Activated T-helper 2 cell treated with anti-CD3 and anti-CD28 coated beads, Interferon-gamma antibody, Interleukin-2, Interleukin-4, amounts not matched to agents 10 μg/mL and 5 μg/mL and 100 μg/mL, durations not matched to agents 14 hours and 24 hours and 36 hours (primary cell): ENCODE results near the gene MTMR12. TPM values are rescaled to one million over a fixed set of nuclear protein-coding genes. Genes with fewer than 3 reads are reported as not detected.
"Not testable (repeated sequence)": the region's sequence is repeated elsewhere in the genome, so short reads cannot be mapped to it uniquely, and the experiment has no call there.

Experiments
- DNase-seq: peaks from one replicate; pipeline ENCODE4 v3.0.0; 2021; ENCODE audit warnings: low spot score
- H3K27ac Mint-ChIP-seq: one replicate; pipeline ENCODE4 v1.8.0; 2021; ENCODE audit warnings: mixed read lengths
- H3K27me3 Mint-ChIP-seq: one replicate; pipeline ENCODE4 v1.8.0; 2021; ENCODE audit warnings: low read depth, mixed read lengths
- H3K36me3 Mint-ChIP-seq: one replicate; pipeline ENCODE4 v1.8.0; 2021; ENCODE audit warnings: low read depth, mixed read lengths
- H3K4me1 Mint-ChIP-seq: one replicate; pipeline ENCODE4 v1.8.0; 2021; ENCODE audit warnings: low read depth, mixed read lengths
- H3K4me3 Mint-ChIP-seq: one replicate; pipeline ENCODE4 v1.8.0; 2021; ENCODE audit warnings: low read depth, mild to moderate bottlenecking, moderate library complexity, mixed read lengths
- H3K9me3 Mint-ChIP-seq: one replicate; pipeline ENCODE4 v1.8.0; 2021; ENCODE audit warnings: mixed read lengths
- intact Hi-C: fragments of 100-400 bp; cut with micrococcal nuclease; formaldehyde crosslinking; loops from one replicate; pipeline ENCODE4 v1.15.1; 2023
- total RNA-seq: library from RNA; stranded (reverse); gene quantifications from 2 replicates; pipeline ENCODE4 v1.2.3, GENCODE V29; 2022

The MTMR12 gene
- total RNA-seq, 1 donor from 2014 or later: 23.5 TPM

- H3K36me3 Mint-ChIP-seq: peaks cover 21% of the 10 kb centered on the region
- no peaks in the 10 kb centered on the region for H3K9me3 Mint-ChIP-seq
- no peaks in the 10 kb centered on the region for H3K27me3 Mint-ChIP-seq
- no peak for DNase-seq
- no peak overlapping the region for H3K4me3 Mint-ChIP-seq
- intact Hi-C loops: no loop called here
- H3K27ac Mint-ChIP-seq: no peak overlapping the region
- H3K4me1 Mint-ChIP-seq: peaks cover 32% of the 10 kb centered on the region
These were observed 8.1 kb downstream of the MTMR12 start for GRCh38 chr5:32304622-32305021.

GRCh38 chr5:32303755-32304120, 9.0 kb downstream of the MTMR12 start:
- H3K36me3 Mint-ChIP-seq: peaks cover 12% of the 10 kb centered on the region
- H3K9me3 Mint-ChIP-seq: no peaks in the 10 kb centered on the region
- H3K4me1 Mint-ChIP-seq: peaks cover 26% of the 10 kb centered on the region
- DNase-seq: no peak
- intact Hi-C loops: no loop called here
- no peak overlapping the region for H3K4me3 Mint-ChIP-seq
- H3K27me3 Mint-ChIP-seq: no peaks in the 10 kb centered on the region
- peak overlapping the region; percentile 52 for H3K27ac Mint-ChIP-seq

GRCh38 chr5:32302835-32303754, 9.6 kb downstream of the MTMR12 start:
- Mint-ChIP-seq H3K36me3 (peaks cover 16% of the 10 kb centered on the region), H3K4me3 (no peak overlapping the region)

GRCh38 chr5:32301891-32302290, 10.8 kb downstream of the MTMR12 start:
- H3K9me3 Mint-ChIP-seq: no peaks in the 10 kb centered on the region
- no peak overlapping the region for H3K4me3 Mint-ChIP-seq
- H3K27me3 Mint-ChIP-seq: no peaks in the 10 kb centered on the region
- H3K4me1 Mint-ChIP-seq: peaks cover 41% of the 10 kb centered on the region
- intact Hi-C loops: no loop called here
- no peak overlapping the region for H3K27ac Mint-ChIP-seq
- no peak for DNase-seq
- peaks cover 20% of the 10 kb centered on the region for H3K36me3 Mint-ChIP-seq

More at GRCh38 chr5:32302835-32303754, 9.6 kb downstream of the MTMR12 start:
- Mint-ChIP-seq H3K9me3 (no peaks in the 10 kb centered on the region), H3K27me3 (no peaks in the 10 kb centered on the region), H3K4me1 (peaks cover 30% of the 10 kb centered on the region), H3K27ac (peak overlapping the region; percentile 52)
- no peak for DNase-seq
- intact Hi-C loops: no loop called here

GRCh38 chr5:32299059-32299677, 13.6 kb downstream of the MTMR12 start:
- Mint-ChIP-seq H3K9me3 (no peaks in the 10 kb centered on the region), H3K4me3 (no peak overlapping the region)
- DNase-seq: no peak

GRCh38 chr5:32298059-32298415, 14.7 kb downstream of the MTMR12 start:
- DNase-seq: no peak
- Mint-ChIP-seq H3K27me3 (no peaks in the 10 kb centered on the region), H3K36me3 (peaks cover 34% of the 10 kb centered on the region), H3K4me1 (peaks cover 19% of the 10 kb centered on the region), H3K4me3 (no peak overlapping the region), H3K27ac (peak overlapping the region; percentile 20), H3K9me3 (no peaks in the 10 kb centered on the region)
- intact Hi-C loops: no loop called here

More at GRCh38 chr5:32299059-32299677, 13.6 kb downstream of the MTMR12 start:
- Mint-ChIP-seq H3K4me1 (peaks cover 28% of the 10 kb centered on the region), H3K27me3 (no peaks in the 10 kb centered on the region), H3K36me3 (peaks cover 25% of the 10 kb centered on the region), H3K27ac (no peak overlapping the region)
- intact Hi-C loops: no loop called here

GRCh38 chr5:32297181-32298058, 15.3 kb downstream of the MTMR12 start:
- intact Hi-C loops: loop anchor here (2.0 kb wide), 1 partner anchor 17 kb away; no protein-coding TSS in a partner anchor
- Mint-ChIP-seq H3K36me3 (peaks cover 39% of the 10 kb centered on the region), H3K27ac (peak overlapping the region; percentile 20), H3K27me3 (no peaks in the 10 kb centered on the region), H3K4me3 (no peak overlapping the region), H3K4me1 (peaks cover 19% of the 10 kb centered on the region), H3K9me3 (no peaks in the 10 kb centered on the region)
- DNase-seq: no peak

GRCh38 chr5:32295966-32296772, 16.6 kb downstream of the MTMR12 start:
- Mint-ChIP-seq H3K4me1 (peaks cover 20% of the 10 kb centered on the region), H3K36me3 (peaks cover 41% of the 10 kb centered on the region)
- H3K27ac Mint-ChIP-seq, H3K4me3 Mint-ChIP-seq, H3K9me3 Mint-ChIP-seq, H3K27me3 Mint-ChIP-seq, DNase-seq: not testable (repeated sequence)
- intact Hi-C loops: loop anchor here (2.0 kb wide), 1 partner anchor 15 kb away; no protein-coding TSS in a partner anchor

GRCh38 chr5:32291591-32291990, 21.1 kb downstream of the MTMR12 start:
- intact Hi-C loops: no loop called here
- H3K4me1 Mint-ChIP-seq: peaks cover 10% of the 10 kb centered on the region
- no peaks in the 10 kb centered on the region for H3K27me3 Mint-ChIP-seq
- H3K4me3 Mint-ChIP-seq: no peak overlapping the region
- DNase-seq: no peak
- H3K36me3 Mint-ChIP-seq: peaks cover 30% of the 10 kb centered on the region
- H3K27ac Mint-ChIP-seq: no peak overlapping the region
- H3K9me3 Mint-ChIP-seq: no peaks in the 10 kb centered on the region

GRCh38 chr5:32290922-32291321, 21.8 kb downstream of the MTMR12 start:
- Mint-ChIP-seq H3K4me3 (no peak overlapping the region), H3K27ac (no peak overlapping the region), H3K27me3 (no peaks in the 10 kb centered on the region), H3K9me3 (no peaks in the 10 kb centered on the region), H3K36me3 (peaks cover 26% of the 10 kb centered on the region), H3K4me1 (peaks cover 10% of the 10 kb centered on the region)
- intact Hi-C loops: no loop called here
- no peak for DNase-seq

- H3K4me3 Mint-ChIP-seq, intact Hi-C loops, DNase-seq, H3K27me3 Mint-ChIP-seq, H3K9me3 Mint-ChIP-seq, H3K27ac Mint-ChIP-seq: not testable (repeated sequence)
- peaks cover 12% of the 10 kb centered on the region for H3K4me1 Mint-ChIP-seq
- H3K36me3 Mint-ChIP-seq: peaks cover 26% of the 10 kb centered on the region
These were observed 22.2 kb downstream of the MTMR12 start for GRCh38 chr5:32290501-32290900.

- H3K27ac Mint-ChIP-seq, H3K27me3 Mint-ChIP-seq, H3K9me3 Mint-ChIP-seq, intact Hi-C loops, H3K4me3 Mint-ChIP-seq, DNase-seq: not testable (repeated sequence)
- Mint-ChIP-seq H3K4me1 (peaks cover 13% of the 10 kb centered on the region), H3K36me3 (peaks cover 28% of the 10 kb centered on the region)
These were observed 22.8 kb downstream of the MTMR12 start for GRCh38 chr5:32289986-32290385.
